PC-3 (cell line): Measurements from ENCODE around the gene CARD10.

Experiments
- EZH2 ChIP-seq: fragments of 300-600 bp; sonication (generic); IDR thresholded peaks from one replicate; pipeline ENCODE4 v1.6.1; 2017; ENCODE audit warnings: antibody characterized with exemption, mild to moderate bottlenecking, low read length; ENCODE audit not compliant: unreplicated experiment
- EZH2phosphoT487 ChIP-seq: fragments of 300-600 bp; sonication (generic); IDR thresholded peaks from 2 replicates; pipeline ENCODE4 v1.6.1; 2018; ENCODE audit warnings: mild to moderate bottlenecking, antibody characterized with exemption, low read length, borderline replicate concordance
- TF ChIP-seq, protein P1 (sequence below): fragments of 300-600 bp; sonication (generic); conservative IDR thresholded peaks from 2 replicates; pipeline ENCODE4 v1.5.1; 2017; ENCODE audit warnings: antibody characterized with exemption, low read depth, mild to moderate bottlenecking, low read length

DNA sequence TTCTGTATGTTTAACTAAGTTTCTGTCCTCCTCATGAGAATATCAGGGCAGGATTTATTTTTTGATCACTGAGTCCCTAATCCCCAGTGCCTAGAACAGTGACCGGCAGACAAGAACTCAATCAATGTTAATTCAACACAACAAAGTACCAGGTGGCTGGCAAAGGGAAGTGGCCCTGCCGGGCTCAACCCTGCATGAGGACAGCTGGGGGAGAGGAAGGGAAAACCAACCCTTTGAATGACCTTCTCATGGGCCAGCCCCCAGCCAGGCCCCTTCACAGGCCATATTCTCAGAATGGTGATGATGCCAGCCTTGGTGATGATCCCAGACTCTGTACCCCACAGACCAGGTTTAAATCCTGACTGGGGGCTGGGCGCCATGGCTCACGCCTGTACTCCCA, 31.6 kb downstream of the CARD10 start:
- TF ChIP-seq, protein P1, sequence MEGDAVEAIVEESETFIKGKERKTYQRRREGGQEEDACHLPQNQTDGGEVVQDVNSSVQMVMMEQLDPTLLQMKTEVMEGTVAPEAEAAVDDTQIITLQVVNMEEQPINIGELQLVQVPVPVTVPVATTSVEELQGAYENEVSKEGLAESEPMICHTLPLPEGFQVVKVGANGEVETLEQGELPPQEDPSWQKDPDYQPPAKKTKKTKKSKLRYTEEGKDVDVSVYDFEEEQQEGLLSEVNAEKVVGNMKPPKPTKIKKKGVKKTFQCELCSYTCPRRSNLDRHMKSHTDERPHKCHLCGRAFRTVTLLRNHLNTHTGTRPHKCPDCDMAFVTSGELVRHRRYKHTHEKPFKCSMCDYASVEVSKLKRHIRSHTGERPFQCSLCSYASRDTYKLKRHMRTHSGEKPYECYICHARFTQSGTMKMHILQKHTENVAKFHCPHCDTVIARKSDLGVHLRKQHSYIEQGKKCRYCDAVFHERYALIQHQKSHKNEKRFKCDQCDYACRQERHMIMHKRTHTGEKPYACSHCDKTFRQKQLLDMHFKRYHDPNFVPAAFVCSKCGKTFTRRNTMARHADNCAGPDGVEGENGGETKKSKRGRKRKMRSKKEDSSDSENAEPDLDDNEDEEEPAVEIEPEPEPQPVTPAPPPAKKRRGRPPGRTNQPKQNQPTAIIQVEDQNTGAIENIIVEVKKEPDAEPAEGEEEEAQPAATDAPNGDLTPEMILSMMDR: no peak
- TF ChIP-seq EZH2: no peak
- TF ChIP-seq EZH2phosphoT487: no peak
